Measurements from ENCODE around the gene MSANTD7. TPM values are rescaled to one million over a fixed set of nuclear protein-coding genes. Genes with fewer than 3 reads are reported as not detected.

The MSANTD7 gene
- total RNA-seq, 1 experiment from 2014 or later: 14.3 TPM

DNA sequence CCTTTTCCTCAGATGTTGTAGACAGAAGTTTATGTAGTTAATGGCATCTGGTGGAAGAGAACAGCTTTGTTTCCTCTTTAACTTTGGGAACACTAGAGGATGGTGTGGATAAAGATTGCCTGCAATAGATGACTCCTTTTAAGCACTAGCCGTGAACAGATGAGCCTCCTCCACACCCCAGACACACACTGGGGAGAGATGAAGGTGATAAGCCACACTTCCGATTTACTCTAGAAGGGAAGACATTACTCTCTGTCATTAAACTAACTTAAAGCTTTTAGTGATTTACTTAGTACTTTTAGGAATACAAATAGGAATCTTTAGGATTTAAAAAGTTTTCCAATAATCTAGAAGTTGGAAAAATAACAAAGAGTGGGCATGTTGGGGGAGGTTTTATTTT, 6.8 kb downstream of the MSANTD7 start:
- DNase-seq (ENCODE audit: low read depth, low spot score) (no peak), ATAC-seq (no peak)
- H3K9me3 ChIP-seq (ENCODE audit: control insufficient read depth in 1 of 2, insufficient read depth in 1 of 2, low read depth in 1 of 2, low read length in 2 of 2): no peaks in the 10 kb centered on the region
- TF ChIP-seq, protein P1, sequence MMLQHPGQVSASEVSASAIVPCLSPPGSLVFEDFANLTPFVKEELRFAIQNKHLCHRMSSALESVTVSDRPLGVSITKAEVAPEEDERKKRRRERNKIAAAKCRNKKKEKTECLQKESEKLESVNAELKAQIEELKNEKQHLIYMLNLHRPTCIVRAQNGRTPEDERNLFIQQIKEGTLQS (IDR thresholded peaks at IDR 0.05): no peak
- no peak for TF ChIP-seq EZH2phosphoT487 (IDR thresholded peaks at IDR 0.05; ENCODE audit: borderline replicate concordance)
- no peak for TF ChIP-seq POLR2AphosphoS5 (IDR thresholded peaks at IDR 0.05; ENCODE audit: low read depth, low read length)
- TF ChIP-seq TCF7L2 (IDR thresholded peaks at IDR 0.05; ENCODE audit: borderline replicate concordance, extremely low read depth, insufficient read depth, insufficient read length): no peak
- TF ChIP-seq ELF1 (IDR thresholded peaks at IDR 0.05; ENCODE audit: borderline replicate concordance, low read depth): no peak
- no peak for TF ChIP-seq FOSL1 (IDR thresholded peaks at IDR 0.05; ENCODE audit: low read depth)
- H3K9ac ChIP-seq (ENCODE audit: low read length): no peak overlapping the region
- POLR2A ChIA-PET: no interaction called here
- H2AFZ ChIP-seq (ENCODE audit: low read depth, low read length, poor library complexity, severe bottlenecking): no peak overlapping the region
- no peak overlapping the region for H3K4me2 ChIP-seq (ENCODE audit: low read length)
- H3K4me3 ChIP-seq (replicated peaks in 1 of 2; ENCODE audit: low read depth in 1 of 2, low read length in 2 of 2): no peak overlapping the region
- peaks cover 4% of the 10 kb centered on the region; the same call in 1 of the 2 replicates for H4K20me1 ChIP-seq (ENCODE audit: insufficient read depth)
- no peak overlapping the region for H3K27ac ChIP-seq (ENCODE audit: low read depth, low read length)
- CTCF ChIA-PET: no interaction called here
- no peaks in the 10 kb centered on the region for H3K4me1 ChIP-seq (ENCODE audit: control insufficient read depth in 1 of 2, insufficient read depth in 2 of 2, low read length in 2 of 2)
- H3K9me2 ChIP-seq (ENCODE audit: insufficient read depth): no peaks in the 10 kb centered on the region
- intact Hi-C loops (cut with micrococcal nuclease): no loop called here
- H3K36me3 ChIP-seq (ENCODE audit: control insufficient read depth in 1 of 2, insufficient read depth in 2 of 2, low read length in 2 of 2): peaks cover 47 to 52% of the 10 kb centered on the region in 2 experiments; a peak in 3 of 4 replicates
- no peaks in the 10 kb centered on the region for H3K27me3 ChIP-seq (ENCODE audit: insufficient read depth, low read length)
- peaks cover 64% of the 10 kb centered on the region for H3K79me2 ChIP-seq (ENCODE audit: insufficient read depth, low read length)
- RAD21 ChIA-PET (ENCODE audit: low non-redundant PET in 1 of 2, low total read pairs in 2 of 2, uncharacterized antibody in 2 of 2, unreplicated experiment in 2 of 2): no interaction called here
- BruUV-seq (replicated peaks): no TSS peak

DNA sequence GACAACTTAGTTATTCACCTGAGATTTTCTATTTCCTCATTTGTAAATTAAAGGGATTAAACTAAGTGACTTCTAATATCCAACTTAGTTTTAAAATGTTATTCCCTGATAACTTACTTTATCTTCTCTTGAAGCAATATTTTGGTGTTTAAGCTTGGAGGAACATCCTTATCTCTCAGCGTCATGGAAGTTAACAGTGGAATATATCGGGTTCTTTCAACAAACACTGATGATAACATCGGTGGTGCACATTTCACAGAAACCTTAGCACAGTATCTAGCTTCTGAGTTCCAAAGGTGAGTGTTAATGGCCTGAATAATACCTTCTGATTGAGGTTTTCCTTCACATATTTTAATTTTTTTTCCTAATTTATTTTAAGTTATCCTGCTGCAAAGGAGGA, 14.1 kb downstream of the MSANTD7 start:
- POLR2A ChIA-PET: no interaction called here
- H3K27me3 ChIP-seq (ENCODE audit: insufficient read depth, low read length): no peaks in the 10 kb centered on the region
- no peak overlapping the region for H3K4me2 ChIP-seq (ENCODE audit: low read length)
- ATAC-seq: no peak
- no peak overlapping the region for H2AFZ ChIP-seq (ENCODE audit: low read depth, low read length, poor library complexity, severe bottlenecking)
- H3K36me3 ChIP-seq (ENCODE audit: control insufficient read depth in 1 of 2, insufficient read depth in 2 of 2, low read length in 2 of 2): peaks cover 11 to 31% of the 10 kb centered on the region in 2 experiments
- H3K4me1 ChIP-seq (ENCODE audit: control insufficient read depth in 1 of 2, insufficient read depth in 2 of 2, low read length in 2 of 2): no peaks in the 10 kb centered on the region
- intact Hi-C loops (cut with micrococcal nuclease): no loop called here
- TF ChIP-seq, protein P2, sequence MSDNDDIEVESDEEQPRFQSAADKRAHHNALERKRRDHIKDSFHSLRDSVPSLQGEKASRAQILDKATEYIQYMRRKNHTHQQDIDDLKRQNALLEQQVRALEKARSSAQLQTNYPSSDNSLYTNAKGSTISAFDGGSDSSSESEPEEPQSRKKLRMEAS (IDR thresholded peaks at IDR 0.05): no peak
- TF ChIP-seq POLR2A (IDR thresholded peaks at IDR 0.05; ENCODE audit: borderline replicate concordance, extremely low read depth, insufficient read depth, insufficient read length): no peak
- TF ChIP-seq EZH2phosphoT487 (IDR thresholded peaks at IDR 0.05; ENCODE audit: borderline replicate concordance): no peak
- TF ChIP-seq YY1 (IDR thresholded peaks at IDR 0.05; ENCODE audit: extremely low read depth, insufficient replicate concordance, low read depth, low read length): no peak
- TF ChIP-seq ZFX (IDR thresholded peaks at IDR 0.05): no peak
- no peak for TF ChIP-seq EGR1 (IDR thresholded peaks at IDR 0.05; ENCODE audit: low read depth)
- TF ChIP-seq ELF1 (IDR thresholded peaks at IDR 0.05; ENCODE audit: borderline replicate concordance, low read depth): no peak
- H3K27ac ChIP-seq (ENCODE audit: low read depth, low read length): no peak overlapping the region
- DNase-seq (ENCODE audit: low read depth, low spot score): no peak
- no peak overlapping the region for H3K9ac ChIP-seq (ENCODE audit: low read length)
- H3K9me3 ChIP-seq (ENCODE audit: control insufficient read depth in 1 of 2, insufficient read depth in 1 of 2, low read depth in 1 of 2, low read length in 2 of 2): no peaks in the 10 kb centered on the region
- peaks cover 2% of the 10 kb centered on the region; the same call in 1 of the 2 replicates for H3K79me2 ChIP-seq (ENCODE audit: insufficient read depth, low read length)
- H3K9me2 ChIP-seq (ENCODE audit: insufficient read depth): no peaks in the 10 kb centered on the region
- RAD21 ChIA-PET (ENCODE audit: low non-redundant PET in 1 of 2, low total read pairs in 2 of 2, uncharacterized antibody in 2 of 2, unreplicated experiment in 2 of 2): no interaction called here
- CTCF ChIA-PET: no interaction called here
- no TSS peak for BruUV-seq (replicated peaks)
- H3K4me3 ChIP-seq (replicated peaks in 1 of 2; ENCODE audit: low read depth in 1 of 2, low read length in 2 of 2): no peak overlapping the region
- H4K20me1 ChIP-seq (ENCODE audit: insufficient read depth): no peaks in the 10 kb centered on the region
